ENCODE results near the gene NR1I3.
"Not testable (repeated sequence)": the region's sequence is repeated elsewhere in the genome, so short reads cannot be mapped to it uniquely, and the experiment has no call there.

Gene NR1I3, protein sequence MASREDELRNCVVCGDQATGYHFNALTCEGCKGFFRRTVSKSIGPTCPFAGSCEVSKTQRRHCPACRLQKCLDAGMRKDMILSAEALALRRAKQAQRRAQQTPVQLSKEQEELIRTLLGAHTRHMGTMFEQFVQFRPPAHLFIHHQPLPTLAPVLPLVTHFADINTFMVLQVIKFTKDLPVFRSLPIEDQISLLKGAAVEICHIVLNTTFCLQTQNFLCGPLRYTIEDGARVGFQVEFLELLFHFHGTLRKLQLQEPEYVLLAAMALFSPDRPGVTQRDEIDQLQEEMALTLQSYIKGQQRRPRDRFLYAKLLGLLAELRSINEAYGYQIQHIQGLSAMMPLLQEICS

DNA sequence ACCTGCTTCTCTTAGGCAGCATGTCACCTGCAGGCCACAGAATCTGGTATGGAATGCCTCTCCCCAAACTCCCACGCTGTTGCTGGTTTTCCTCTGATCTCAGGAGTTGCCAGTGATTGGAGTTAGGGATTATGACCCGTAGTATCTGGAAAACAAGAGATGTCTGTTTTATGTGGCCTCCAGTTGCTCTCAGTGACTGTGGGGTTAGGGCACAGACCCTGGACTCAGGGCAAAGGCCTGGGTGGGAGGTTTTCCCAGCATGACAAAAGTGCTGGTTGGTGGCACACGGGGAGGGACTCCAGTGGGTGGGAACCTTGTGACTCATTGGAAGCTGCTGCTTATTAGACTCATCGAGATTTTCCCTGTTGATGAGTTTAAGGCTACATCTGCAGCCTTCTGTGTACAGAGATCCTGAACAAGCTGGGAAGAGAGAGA is at the start of gene NR1I3:
Gene NR1I3 (minus strand): TSS at position 165 of the 435 bp plus-strand sequence. CDS start 1,638 bp downstream, outside the sequence.
- DNase-seq (ENCODE audit: low spot score): no peak

DNA sequence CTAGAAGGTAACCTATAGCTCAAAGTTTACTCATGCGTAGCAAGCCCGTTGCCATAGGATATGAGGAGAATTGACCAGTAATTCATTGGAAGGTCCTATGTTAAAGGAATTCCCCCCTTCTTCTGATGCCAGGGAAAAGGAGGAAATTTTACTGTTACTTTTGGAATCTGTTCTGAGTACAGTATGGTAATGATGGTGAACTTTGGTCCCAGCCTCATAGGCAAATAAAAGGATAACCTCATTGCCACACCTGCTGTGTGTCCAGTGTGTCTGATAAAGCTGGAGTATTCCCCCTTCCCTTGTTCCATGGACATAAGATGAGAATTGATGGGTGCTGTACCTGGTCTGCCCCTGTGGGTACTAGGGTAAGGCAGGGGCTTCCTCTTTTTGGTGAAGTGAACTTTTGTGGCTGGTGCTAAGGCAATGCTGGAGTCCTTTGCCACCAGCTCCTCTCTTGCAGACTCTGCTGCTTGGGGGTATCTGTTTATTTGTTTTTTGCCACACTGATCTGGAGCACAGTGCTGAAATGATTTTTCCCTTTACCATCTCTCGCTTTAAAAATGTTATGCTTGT is 49.6 kb upstream of the NR1I3 start:
- DNase-seq (ENCODE audit: low spot score): no peak

DNA sequence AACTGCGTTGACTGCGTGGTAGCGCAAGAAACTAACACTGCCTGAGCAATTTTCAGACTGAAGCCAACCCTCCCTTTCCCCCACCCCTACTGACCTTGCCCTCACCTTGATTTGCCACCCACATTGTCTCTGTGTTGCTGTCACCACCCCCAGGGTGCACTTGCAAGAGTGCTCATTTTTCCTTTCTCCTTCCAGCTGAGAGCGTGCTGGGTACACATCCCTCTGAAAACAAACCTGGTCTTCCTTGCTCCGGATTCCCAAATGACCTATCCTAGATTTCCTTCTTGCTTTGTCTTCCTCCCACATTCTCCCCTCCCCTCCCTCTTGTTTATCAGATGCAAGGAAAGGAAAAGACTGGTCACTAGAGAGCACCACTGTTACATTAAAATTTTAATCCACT is 47.5 kb upstream of the NR1I3 start:
- DNase-seq (ENCODE audit: low spot score): no peak

DNA sequence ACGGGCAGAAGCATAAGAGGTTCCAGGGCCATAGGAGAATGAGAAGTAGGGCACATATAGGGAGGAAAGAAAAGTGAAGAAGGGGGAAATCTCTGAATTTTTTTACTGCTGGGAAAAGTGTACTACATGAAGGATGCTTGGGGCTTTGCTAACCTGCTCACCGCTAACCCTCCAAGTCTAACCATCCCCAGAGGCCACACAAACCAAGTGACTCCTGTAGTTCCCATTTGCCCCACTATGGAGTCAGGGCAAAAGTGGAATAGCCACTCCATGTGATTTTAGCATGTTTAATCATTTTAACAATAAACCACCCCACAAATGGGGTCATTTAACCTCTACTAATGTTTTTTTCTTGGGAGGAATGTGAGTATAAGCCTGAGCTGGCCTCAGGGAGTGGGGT is 47.1 kb upstream of the NR1I3 start:
- DNase-seq (ENCODE audit: low spot score): no peak

DNA sequence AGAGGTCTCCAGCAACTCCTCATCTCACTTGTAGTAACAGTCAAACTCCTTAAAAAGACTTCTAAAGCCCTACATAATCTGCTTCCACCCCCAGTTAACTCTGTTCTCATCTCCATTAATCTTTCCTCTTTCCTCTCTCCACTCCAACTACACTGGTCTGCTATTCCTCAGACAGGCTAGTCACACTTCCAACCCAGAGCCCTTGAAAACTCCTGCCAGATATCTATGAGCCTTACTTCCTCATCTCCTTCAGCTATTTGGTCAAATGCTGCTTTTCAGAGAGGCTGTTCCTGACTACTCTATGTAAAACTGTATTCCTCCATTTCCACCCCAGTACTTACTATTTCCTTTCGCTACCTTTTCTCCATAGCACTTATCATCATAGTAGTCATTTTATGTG is 45.0 kb upstream of the NR1I3 start:
- DNase-seq (ENCODE audit: low spot score): no peak

DNA sequence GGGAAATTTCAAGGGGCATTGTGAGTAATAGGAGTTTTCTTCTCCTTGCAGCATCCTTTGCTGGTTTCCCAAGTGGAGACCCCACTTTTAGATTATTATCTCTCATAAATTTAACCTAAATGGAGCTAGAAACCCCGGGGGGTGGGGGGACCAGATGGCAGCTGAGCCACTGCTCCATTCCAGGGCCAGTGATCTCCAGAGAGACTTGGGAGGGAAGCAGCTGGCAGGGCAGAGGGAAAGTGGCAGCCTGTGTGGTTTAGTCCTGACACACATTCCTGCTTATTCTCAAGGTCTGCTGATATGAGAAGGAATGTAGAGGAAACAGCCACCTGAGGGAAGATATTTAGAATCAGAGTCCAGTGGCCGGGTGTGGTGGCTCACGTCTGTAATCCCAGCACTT is 36.9 kb upstream of the NR1I3 start:
- no peak for DNase-seq (ENCODE audit: low spot score)

DNA sequence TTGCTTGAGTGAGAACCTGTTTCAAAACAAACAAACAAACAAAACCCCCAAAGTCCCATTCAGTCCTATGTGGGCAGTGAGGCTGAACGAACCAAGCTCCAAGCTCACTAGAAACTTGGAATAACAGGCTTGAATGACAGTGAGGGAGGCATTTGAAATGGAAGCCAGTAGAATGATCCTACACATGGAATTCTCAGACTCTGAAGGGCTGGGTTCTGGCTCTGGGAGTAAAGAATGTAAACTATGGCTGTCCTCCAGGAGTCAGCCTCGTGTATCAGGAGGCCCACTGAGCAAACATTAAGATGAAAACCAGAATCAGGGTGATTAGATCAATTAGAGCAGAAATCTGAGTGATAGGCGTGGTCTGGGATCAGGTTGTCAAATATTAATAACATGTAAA is 35.4 kb upstream of the NR1I3 start:
- DNase-seq (ENCODE audit: low spot score): no peak

DNA sequence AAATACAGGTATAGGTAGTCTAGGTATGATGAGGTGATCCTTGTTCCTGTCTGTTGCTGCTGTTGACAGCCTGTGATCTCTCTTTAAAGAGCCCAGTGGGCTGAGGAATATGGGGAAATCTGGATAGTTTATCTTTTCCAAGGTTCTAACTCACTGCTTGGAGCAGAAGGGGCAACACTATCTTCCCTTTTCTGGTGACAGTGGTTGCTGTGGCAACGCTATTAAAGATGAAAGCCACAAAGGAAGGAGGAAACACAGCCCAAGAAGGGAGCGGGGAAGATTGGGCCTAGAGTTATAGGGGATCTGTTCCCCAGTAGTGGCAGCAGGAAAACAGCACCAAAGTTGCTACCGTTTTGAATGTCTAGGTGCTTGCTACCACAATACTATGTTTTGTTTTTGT is 29.3 kb upstream of the NR1I3 start:
- DNase-seq (ENCODE audit: low spot score): peak; percentile 26

DNA sequence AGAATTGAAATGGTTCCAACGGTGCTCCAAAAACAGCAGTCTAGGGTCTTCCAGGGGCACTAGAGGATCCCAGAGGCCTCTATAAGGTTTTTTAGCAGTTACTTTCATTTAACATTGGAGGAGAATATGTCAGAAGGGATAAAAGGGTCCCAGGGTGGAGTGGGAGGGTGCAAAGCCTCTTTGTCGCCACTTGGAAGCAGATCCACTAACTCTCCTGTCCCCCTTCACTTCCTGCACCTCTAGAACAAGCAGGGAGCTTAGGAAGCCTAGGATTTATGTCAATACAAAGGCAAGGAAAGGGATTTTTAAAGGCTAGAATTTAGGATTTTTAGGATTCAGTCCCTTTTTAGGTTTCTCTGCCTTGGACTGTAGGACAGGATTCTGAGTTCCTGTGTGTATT is 28.8 kb upstream of the NR1I3 start:
- DNase-seq (ENCODE audit: low spot score): no peak

DNA sequence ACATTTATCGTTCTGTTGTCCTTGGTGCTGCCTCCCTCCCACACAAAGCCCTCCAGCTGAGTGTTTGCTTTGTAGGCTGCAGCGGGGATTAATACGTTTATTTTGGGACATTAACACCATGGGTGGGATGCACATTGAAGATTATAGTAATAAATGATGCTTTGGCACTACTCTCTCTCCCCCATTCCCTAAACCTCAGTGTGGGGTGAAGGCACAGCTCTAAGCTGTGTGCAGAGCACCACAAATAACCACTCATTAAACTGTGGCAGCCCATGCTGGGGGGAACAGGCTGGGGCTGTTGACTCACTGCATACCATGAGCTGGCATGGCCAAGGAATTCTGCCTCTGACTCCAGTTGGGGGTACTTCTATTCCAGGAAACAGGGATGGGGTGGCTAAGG is 28.2 kb upstream of the NR1I3 start:
- DNase-seq (ENCODE audit: low spot score): no peak

DNA sequence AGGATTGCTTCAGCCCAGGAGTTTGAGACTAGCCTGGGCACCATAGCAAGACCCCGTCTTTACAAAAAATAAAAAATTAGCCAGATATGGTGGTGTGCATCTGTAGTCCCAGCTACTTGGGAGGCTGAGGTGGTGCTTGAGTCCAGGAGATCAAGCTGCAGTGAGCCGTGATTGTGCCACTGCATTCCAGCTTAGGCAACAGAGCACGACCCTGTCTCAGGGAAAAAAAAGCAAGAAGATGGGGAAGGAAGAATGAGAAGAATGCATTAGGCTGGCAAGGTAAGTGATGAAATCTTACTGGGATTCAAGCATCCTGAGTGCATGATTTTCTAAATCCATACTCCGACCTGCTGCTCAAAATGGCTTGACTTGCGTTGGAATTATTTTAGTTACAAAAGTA is 27.3 kb upstream of the NR1I3 start:
- no peak for DNase-seq (ENCODE audit: low spot score)

DNA sequence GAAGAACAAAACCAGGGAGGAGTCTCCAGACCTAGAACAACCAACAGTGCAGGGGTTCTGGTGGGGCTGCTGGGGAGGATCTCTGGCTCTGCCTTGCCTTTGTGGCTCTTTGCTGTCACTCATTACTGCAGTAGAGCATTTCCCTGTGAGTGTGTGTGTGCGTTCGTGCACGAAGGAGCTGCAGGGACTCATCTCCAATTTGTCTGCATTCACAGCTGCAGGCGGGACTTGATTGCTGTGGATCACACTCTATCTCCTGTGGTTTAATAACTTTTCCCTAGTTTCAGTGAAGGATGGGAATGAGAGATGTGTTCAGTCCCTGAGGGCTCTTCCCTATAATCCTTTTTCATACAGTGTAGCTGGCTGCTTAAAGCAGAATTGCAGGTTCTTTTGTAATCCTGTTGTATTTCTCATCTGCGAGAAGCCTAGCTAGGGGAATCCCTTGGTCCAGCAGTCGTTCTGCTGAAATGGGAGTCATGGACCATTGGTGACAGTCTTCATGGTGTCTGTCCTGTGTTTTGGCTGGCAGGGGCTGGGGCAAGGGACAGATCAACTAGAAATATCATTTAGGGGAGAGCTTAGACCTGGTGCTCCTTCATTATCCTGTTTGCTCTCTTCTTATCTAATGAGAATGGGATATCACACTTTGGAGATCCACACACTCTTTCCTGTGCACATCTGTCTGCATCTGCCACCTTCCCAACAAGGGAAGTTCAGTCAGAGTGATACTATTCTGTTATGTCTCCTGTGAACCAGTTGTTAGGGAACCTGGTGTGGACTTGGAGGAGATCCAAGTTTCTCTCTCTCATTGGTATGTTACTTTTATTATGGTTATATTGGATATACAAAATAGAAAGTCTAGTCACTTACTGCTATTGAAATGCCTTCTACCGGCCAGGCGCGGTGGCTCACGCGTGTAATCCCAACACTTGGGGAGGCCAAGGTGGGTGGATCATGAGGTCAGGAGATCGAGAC is 23.5 kb upstream of the NR1I3 start:
- no peak for DNase-seq (ENCODE audit: low spot score)

DNA sequence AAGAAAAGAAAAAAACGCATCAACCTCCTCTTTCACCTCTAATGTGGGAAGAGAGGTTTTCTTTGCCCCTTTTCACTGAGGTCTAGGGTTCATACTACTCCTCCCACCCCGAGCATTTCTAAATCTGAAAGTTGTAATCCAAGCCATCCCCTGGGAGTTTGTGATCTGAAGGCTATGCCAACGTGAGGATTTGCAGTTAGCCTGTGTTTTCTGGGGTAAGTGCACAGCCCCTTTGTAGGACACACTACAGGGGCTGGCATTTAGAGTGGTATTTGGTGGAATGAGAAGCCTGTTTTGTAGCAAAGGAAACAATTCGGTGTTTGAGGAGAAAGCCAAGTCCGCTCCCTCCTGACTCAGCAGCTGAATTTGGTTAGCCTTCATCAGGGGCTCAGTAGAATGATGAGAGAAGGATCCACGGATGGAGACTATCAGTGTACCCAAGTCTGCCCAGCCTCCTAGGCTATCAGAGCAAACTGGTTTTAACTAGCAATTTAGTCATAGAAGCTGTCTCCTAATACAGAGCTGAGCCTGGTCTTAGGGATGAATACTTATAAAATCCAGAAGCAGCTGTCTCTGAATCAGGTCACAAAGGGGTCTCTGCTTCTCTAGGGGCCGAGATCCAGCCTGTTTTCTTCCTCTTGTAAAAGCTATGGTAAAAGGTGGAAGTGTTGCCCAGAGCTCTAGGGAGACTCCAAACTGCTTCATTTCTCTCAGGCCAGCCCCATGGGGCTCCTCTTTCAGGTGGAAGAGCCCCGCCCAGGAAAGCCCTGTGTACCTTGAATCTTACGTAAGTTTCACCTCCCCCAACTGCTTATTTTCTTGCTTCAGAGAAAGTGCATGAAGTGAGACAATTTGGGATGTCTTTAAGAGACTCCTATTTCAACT is 22.6 kb upstream of the NR1I3 start:
- no peak for DNase-seq (ENCODE audit: low spot score)

DNA sequence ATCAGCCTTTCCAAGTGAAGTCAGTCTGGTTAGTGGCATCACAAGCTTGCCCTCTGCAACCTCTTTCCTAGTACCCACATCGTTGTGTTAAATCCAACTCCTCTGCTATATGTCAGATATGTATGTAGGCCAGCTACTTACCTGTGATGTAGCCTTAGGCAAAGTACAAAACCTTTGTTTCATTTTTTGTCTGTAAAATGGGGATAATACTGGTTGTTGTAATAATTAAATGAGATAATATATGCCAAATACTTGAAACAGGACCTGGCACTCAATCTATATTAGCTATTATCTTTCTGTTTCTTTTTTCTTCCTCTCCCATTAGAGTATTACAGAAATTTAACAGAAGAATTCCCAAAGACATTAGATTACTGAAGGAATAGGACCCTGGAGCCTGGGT is 21.8 kb upstream of the NR1I3 start:
- no peak for DNase-seq (ENCODE audit: low spot score)

DNA sequence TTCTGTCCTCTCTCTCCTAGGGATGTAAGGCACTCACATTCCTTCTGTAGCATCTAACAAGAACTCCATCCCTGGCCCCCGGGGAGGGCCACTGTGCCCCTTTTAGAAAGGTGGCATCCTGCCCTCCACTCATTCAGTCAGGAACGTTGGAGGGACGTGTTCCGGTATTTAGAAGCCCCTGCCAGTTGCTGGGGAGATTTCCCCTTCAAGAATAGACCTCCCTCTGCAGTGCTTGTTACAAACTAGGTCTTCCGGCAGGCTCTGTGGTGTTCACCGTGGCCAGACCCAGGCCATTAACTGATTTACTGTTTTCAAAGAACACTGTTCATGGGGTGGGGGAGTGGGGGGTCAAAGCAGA is 21.3 kb upstream of the NR1I3 start:
- no peak for DNase-seq (ENCODE audit: low spot score)

DNA sequence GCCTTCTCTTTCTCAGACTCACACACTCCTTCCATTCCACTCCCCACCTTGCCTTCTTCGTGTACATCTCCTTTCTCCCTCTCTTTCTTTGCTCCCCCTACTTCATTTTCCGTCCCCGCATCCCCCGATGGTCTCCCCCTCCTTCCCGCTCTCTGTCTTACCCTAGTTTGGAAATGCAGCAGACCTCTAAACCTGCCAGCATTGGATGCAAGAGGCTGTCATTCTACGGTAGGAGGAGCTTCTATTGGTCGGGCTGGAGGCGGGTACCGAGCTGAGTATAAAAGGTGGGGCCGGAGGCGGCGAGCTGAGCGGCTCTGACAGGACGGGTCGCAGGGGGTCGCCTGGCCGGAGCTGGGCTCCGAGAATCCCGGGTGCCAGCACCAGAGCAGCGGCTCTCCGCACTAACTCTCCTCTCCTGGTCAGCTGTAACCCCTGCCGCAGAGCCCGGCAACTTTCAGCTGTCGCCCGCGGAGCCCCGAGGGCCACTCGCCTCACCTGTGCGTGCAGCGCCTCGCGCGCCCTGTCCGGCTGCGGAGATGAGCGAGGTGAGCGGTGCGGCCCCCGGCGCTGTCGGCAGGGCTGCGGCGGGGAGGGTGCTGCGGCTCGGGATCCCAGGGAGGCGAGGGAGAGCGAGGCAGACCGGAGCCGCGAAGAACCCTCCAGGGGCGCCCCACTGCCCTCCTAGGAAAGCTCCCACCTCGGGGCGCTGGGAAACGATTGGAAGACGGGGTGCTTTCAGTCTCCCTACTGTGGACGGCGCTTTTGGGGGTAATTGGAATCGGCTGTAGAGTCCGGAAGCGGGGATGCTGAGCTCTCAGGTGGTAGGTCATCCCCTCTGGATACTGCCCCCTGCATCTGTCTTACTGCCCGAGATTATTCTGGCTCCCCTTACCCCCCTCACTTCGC is 20.7 kb upstream of the NR1I3 start, which contains the start of gene PCP4L1:
Gene PCP4L1 (plus strand): TSS at position 307 of the 906 bp plus-strand sequence. CDS start 230 bp downstream, at position 537.
- DNase-seq (ENCODE audit: low spot score): peak; percentile 65

DNA sequence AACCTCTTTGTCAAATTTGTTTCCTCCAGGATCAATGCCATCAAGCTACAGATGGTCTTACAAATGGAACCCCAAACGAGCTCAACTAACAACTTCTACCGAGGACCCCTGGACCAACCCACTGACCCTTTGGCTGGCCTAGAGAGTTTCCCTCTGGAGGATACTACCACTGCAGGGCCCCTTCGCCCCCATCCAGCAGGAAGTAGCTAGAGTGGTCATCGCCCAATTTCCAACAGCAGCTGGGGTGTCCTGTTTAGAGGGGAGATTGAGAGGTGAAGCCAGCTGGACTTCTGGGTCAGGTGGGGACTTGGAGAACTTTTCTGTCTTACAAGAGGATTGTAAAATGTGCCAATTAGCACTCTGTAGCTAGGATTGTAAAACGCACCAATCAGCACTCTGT is 19.1 kb upstream of the NR1I3 start:
- not testable (repeated sequence) for DNase-seq (ENCODE audit: low spot score)

DNA sequence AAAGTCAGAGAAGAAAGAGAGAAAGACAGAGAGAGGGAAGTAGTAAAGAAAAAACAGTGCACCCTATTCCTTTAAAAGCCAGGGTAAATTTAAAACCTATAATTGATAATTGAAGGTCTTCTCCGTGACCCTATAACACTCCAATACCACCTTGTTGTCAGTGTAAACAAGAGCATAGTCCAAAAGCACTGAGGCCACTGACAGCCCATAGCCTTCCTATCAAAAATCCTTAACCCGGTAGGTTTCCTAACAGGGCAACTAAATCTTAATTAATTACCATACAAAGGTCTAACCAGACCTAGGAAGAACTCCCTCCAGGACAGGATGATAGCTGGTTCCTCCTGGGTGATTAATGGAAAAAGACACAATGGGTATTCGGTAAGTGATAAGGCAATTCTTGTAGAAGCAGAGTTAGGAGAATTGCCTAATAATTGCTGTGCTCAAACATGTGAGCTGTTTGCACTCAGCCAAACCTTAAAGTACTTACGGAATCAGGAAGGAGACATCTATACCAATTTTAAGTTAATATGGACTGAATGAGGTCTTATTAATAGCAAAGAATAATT is 18.0 kb upstream of the NR1I3 start:
- not testable (repeated sequence) for DNase-seq (ENCODE audit: low spot score)

DNA sequence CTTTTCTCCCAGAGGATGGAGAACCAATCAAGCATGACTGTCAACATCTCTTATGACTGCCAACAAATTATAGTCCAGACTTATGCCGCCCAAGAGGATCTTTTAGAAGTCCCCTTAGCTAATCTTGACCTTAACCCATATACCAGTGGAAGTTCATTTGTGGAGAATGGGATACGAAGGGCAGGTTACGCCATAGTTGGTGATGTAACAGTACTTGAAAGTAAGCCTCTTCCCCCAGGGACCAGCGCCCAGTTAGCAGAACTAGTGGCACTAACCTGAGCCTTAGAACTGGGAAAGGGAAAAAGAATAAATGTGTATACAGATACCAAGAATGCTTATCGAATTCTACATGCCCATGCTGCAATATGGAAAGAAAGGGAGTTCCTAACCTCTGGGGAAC is 17.3 kb upstream of the NR1I3 start:
- DNase-seq (ENCODE audit: low spot score): not testable (repeated sequence)

DNA sequence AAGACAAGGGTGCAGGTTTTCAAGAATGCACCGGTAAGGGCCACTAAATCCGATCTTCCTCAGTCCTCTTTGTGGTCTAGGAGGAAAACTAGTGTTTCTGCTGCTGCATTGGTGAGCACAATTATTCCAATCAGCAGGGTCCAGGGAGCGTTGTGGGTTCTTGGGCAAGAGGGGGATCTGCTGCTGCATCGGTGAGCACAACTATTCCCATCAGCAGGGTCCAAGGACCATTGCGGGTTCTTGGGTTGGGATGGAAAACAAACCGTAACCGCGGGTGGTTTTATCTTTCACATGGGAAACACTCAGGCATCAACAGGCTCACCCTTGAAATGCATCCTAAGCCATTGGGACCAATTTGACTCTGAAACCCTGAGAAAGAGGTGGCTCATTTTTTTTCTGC is 13.6 kb upstream of the NR1I3 start:
- DNase-seq (ENCODE audit: low spot score): no peak
